Skin of body (tissue), 2 donors: ENCODE results near the gene SHLD1. TPM values are rescaled to one million over a fixed set of nuclear protein-coding genes. Genes with fewer than 3 reads are reported as not detected.
"Not testable (repeated sequence)": the region's sequence is repeated elsewhere in the genome, so short reads cannot be mapped to it uniquely, and the experiment has no call there.

Source experiments
- DNase-seq: peaks from one replicate; lab custom pipeline; 2025; lab: John Stamatoyannopoulos, UW
- total RNA-seq: library from RNA; depleted of rRNA; stranded (reverse); fragments of >200 nt; gene quantifications from one replicate; pipeline ENCODE4 v1.2.3, GENCODE V29; 2014

The SHLD1 gene
- total RNA-seq, 1 donor from 2014 or later = 4.5 TPM

DNA sequence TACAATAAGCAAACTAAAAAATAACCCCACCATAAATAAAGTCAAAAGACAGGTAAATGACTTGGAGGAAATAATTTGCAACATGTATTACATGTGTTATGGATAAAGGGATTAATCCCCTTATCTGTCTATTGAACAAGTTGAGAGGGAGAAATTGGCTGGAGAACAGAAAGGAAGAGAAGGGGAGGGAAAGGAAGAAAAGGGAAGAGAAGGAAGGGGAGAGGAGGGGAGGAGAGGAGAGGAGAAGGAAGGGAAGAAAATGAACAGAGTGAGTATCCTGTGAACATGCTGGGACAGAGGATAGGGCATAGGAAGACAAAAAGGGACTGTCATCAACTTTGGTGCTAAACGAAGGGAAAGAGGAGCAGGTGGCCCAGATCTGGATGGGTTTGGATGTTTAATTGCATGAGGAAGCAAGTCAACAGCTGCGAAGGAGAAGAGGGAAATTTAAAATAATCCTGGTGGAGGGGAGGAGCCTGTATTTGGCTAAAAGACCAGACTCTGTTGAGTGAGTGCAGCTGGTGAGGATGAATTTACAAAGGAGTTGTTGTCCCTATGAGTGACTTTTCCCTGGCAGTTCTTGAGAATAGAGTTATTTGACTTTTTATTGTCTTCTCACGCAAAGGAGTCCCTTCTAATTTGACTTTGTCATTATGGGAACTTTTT is 14.2 kb upstream of the SHLD1 start:
- peak; percentile 22 for DNase-seq

DNA sequence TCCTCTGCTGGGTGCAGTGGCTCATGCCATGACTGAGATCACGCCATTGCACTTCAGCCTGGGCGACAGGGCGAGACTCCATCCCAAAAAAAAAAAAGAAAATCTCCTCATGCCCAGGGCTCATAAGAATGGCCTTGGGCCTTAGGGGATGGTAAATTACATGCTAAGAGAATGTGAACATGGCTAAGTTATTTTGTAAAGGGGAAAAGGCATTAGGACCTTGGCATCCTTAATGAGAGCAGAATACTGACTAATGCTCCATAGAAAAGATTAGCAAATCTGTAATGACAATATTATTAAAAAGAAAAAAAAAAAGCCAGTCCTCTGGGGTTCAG is 12.6 kb upstream of the SHLD1 start:
- no peak for DNase-seq

DNA sequence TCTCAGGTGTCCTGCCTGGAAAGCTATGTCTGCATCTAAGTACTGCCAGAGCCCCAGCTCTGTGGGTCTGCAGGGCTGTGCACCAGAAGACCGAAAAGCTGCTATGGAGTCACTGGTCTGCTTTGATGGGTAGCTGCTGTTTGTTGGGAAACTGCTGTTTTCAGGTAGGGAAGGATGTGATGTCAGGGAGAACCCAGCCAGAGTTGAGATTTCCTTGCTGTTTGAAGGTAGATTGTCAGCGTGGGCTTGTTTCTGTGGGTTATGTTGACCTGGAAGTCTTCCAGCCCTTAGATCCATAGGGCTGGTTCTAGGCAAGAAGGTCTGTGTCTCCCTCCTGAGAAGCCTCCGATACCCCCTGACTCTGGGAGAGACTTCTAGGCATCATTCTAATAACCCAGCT is 12.2 kb upstream of the SHLD1 start:
- no peak for DNase-seq

- DNase-seq = not testable (repeated sequence)
Observed at GRCh38 chr20:5740643-5741042, 9.6 kb upstream of the SHLD1 start.

GRCh38 chr20:5741089-5741488 is 9.1 kb upstream of the SHLD1 start:
- DNase-seq = no peak

DNA sequence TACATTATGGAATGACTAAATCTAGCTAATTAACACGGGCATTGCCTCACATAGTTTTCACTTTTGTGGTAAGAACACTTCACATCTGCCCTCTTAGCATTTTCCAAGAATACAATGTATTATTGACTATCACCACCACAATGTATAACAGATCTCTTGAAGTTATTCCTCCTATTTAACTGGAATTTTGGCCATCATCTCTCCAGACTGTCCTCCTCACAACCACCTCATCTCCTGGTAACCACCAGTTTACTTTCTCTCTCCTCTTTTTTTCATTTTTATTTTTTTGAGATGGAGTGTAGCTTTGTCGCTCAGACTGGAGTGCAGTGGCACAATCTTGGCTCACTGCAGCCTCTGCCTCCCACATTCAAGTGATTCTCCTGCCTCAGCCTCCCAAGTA is 8.2 kb upstream of the SHLD1 start:
- DNase-seq = no peak

GRCh38 chr20:5745416-5746030 is 4.7 kb upstream of the SHLD1 start:
- DNase-seq = no peak

- DNase-seq = no peak
Observed at GRCh38 chr20:5746064-5746463, 4.1 kb upstream of the SHLD1 start.

GRCh38 chr20:5748246-5748645 is 2.0 kb upstream of the SHLD1 start:
- DNase-seq = no peak

GRCh38 chr20:5749512-5749951 is 669 bp upstream of the SHLD1 start:
- DNase-seq = not testable (repeated sequence)

DNA sequence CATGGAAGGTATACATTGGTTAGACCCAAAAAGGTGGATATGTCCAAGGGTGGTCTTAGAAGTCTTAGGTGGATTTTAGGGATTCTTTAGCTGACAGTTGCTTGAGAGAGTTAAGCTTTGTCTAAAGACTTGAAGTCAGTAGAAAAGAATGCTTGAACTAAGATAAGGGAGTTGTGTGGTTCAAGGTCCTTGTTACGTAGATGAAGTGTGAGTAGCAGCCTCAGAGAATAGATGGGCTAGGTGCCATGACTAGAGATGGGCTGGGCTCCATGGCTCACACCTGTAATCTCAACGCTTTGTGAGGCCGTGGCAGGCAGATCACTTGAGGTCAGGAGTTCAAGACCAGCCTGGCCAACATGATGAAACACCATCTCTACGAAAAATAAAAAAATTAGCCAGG is 1.7 kb downstream of the SHLD1 start:
- no peak for DNase-seq

- DNase-seq = no peak
Observed at GRCh38 chr20:5753814-5754213, 3.6 kb downstream of the SHLD1 start.

DNA sequence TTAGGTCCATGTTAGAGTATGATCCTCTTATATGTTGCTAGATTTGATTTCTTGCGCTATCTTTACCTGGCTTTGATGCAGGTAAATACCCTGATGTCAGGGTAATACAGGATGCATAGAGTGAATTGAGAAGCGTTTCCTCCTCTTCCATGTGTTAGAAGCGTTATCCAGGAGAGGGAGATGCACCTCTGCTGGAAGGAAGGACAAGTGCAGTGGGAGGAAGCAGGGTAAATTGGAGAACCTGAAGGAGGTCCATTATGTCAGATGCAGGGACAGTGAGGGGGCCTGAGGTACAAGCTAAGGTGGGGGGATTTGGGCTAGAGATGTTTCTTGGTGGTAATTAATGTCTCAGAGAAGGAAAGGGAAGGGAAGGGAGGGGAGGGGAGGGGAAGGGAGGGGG is 7.7 kb downstream of the SHLD1 start:
- no peak for DNase-seq

- no peak for DNase-seq
Observed at GRCh38 chr20:5766085-5766764, 16.0 kb downstream of the SHLD1 start.

- no peak for DNase-seq
Observed at GRCh38 chr20:5767493-5768098, 17.4 kb downstream of the SHLD1 start.

GRCh38 chr20:5770231-5770986 is 20.2 kb downstream of the SHLD1 start:
- no peak for DNase-seq

DNA sequence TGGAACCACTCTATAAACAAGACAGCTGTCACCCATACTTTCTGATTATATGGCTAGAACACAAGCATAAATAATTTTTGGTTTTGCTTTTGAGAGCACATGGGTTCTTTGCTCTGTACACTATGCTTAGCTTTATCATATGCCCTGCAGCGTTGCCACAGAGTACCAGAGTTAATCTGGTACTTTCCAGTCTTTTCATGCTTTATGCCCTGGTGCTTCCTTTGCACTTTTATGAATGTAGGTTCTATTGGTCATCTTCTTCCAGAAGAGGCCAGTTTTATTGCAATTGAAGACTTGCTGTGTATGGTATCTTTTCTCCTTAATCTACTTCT is 20.8 kb downstream of the SHLD1 start:
- DNase-seq = no peak

GRCh38 chr20:5772704-5773103 is 22.5 kb downstream of the SHLD1 start:
- DNase-seq = no peak

DNA sequence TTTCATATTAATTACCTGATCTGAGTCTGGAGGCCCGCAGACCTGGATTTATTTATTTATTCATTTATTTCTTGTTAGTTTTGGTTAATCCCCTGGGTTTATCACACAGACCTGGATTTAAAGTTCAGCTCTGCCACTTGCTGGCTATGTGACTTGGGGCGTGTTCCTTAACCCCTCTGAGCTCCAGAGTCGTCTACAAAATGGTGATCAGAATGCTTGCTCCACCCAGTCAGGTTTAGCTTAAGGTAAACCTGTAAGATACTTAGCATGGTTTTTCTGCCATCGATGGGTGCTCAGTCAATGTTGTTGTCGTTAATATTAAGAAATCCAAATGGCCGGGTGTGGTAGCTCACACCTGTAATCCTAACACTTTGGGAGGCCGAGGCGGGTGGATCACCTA is 23.4 kb downstream of the SHLD1 start:
- no peak for DNase-seq

- no peak for DNase-seq
Observed at GRCh38 chr20:5776077-5776476, 25.9 kb downstream of the SHLD1 start.

DNA sequence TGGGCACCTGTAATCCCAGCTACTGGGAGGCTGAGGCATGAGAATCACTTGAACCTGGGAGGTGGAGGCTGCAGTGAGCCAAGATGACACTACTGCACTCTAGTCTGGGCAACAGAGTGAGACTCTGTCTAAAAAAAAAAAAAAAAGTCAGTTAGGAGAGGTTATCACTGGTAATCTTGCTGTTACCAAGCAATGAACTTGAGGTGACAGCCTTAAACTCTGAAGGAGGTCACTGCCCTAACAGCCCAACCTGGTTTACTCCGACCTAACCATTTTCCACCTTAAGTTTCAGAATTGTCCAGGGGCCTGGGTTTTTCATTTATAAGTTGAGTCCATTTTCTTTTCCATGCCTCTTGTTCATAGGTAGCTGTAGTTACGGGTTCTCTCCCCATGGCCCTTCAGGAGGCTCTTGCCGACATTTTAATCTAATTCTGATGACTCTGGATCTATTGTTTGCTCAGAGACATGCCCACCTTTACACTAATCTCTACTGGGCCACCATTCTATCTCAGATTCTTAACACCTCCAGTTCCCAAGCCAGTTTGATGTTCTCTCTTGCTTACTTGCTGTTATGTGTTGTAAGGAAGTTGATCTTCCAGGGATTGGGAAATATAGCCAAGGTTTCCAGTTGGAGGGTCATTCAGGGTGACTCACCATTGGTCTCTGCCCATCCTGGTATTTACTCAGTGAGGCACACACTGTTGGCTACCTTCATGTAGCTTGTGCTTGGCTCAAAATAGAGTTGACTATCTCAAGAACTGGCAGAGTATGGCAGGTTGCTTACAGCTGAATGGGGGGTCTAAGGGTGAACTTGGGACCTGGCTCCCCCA is 29.1 kb downstream of the SHLD1 start:
- DNase-seq = no peak
